Right cardiac atrium (tissue), 5 donors: ENCODE results near the gene SLC25A26. TPM values are rescaled to one million over a fixed set of nuclear protein-coding genes. Genes with fewer than 3 reads are reported as not detected.
A peak's percentile ranks its signal among the peaks of the same experiment; 100 is the strongest.

Experiments used
- ATAC-seq, 2 donors: fragments of 200-7000 bp; cut with Tn5 transposase; one replicate each; pipeline versions ENCODE4 v1.8.0 to v1.9.1; 2020; ENCODE audit warnings: moderate library complexity in 2 of 2, mild to moderate bottlenecking in 1 of 2
- DNase-seq, 3 donors: peaks; one replicate each; pipeline ENCODE4 v3.0.0-alpha.2; 2020
- H3K27ac ChIP-seq: one replicate; pipeline ENCODE4 v1.5.1; 2013; ENCODE audit warnings: mild to moderate bottlenecking, low read length, control low read depth, moderate library complexity
- H3K27me3 ChIP-seq: one replicate; pipeline ENCODE4 v1.6.1; 2013; ENCODE audit not compliant: control insufficient read depth, insufficient read depth
- H3K4me1 ChIP-seq: one replicate; pipeline ENCODE4 v1.6.1; 2013; ENCODE audit warnings: low read length; ENCODE audit not compliant: control insufficient read depth, insufficient read depth
- H3K4me3 ChIP-seq: one replicate; pipeline ENCODE4 v1.5.1; 2013; ENCODE audit warnings: low read length, control low read depth
- H3K9me3 ChIP-seq: one replicate; pipeline ENCODE4 v1.6.1; 2013; ENCODE audit warnings: low read length; ENCODE audit not compliant: control insufficient read depth
- WGBS: extraction: QIAGEN DNeasy Blood & Tissue Kit; methylation state at CpG from one replicate; pipeline ENCODE4 v1.1.7; 2013; 5-methylcytosine and 5-hydroxymethylcytosine counted together
- intact Hi-C, 4 donors: fragments of 100-400 bp; cut with DNase I; formaldehyde crosslinking; loops; one replicate each; pipeline versions ENCODE4 v1.11.0 to v1.14.0; 2022 to 2023
- long read RNA-seq, 4 donors: library from polyadenylated mRNA; unstranded; transcript quantifications; one replicate each; pipeline ENCODE4 v2.0.0, GENCODE V29; 2020 to 2021
- polyA plus RNA-seq: library from polyadenylated mRNA; stranded (reverse); fragments of 200-250 nt; gene quantifications from one replicate; pipeline ENCODE4 v1.2.3, GENCODE V29; 2013
- total RNA-seq, 4 donors: library from RNA; stranded (reverse); fragmentation: NEBNext Ultra II Directional; extraction: Animal tissue kit (Norgen Biotek cat#: 25700); gene quantifications; one replicate each; pipeline ENCODE4 v1.2.1, GENCODE V29; 2021
- donor health status: healthy with polysubstance abuse.
- donor health status: DM: no; HTN: yes; CAD: no.
- donor health status: DM: no; HTN: no; CAD: no.
- donor health status: DM: no; HTN: yes; CAD: no; lungs with severe emphysema.
- donor health status: DM: yes; HTN: yes; CAD: no.

SLC25A26 gene
- total RNA-seq, result 10 to 100 TPM; 23.9 to 39.4 (median 30.4) TPM
- polyA plus RNA-seq, result 24.6 TPM
- long read RNA-seq, donor 1, transcript SLC25A26-201 (9 exons, 1,023 nt), result major isoform, 6 of 24 reads
- long read RNA-seq, donor 1, partial matches to known transcripts, result 9 of 24 reads
- long read RNA-seq, donor 1, other reads (novel, unspliced or antisense), result 9 of 24 reads
- long read RNA-seq, donor 2, partial matches to known transcripts, result 13 of 18 reads
- long read RNA-seq, donor 2, other reads (novel, unspliced or antisense), result 4 of 18 reads
- long read RNA-seq, donor 3, transcript SLC25A26-201 (9 exons, 1,023 nt), result major isoform, 17 of 59 reads
- long read RNA-seq, donor 3, partial matches to known transcripts, result 28 of 59 reads
- long read RNA-seq, donor 3, other reads (novel, unspliced or antisense), result 14 of 59 reads
- long read RNA-seq, donor 4, partial matches to known transcripts, result 6 of 14 reads
- long read RNA-seq, donor 4, other reads (novel, unspliced or antisense), result 6 of 14 reads

GRCh38 chr3:66220602-66221377 lies at the start of gene SLC25A26:
SLC25A26 (plus strand) TSS chr3:66221001; CDS start chr3:66221095, 94 bp downstream.
- peak within 1 kb of the TSS; percentile 64 for H3K4me3 ChIP-seq
- DNase-seq (peak; percentile 94 to 97 (median 97)), ATAC-seq (peak; percentile 99)
- intact Hi-C loops, result no loop called here
- under 1% methylated on average over 56 of the region's 56 CpGs for WGBS
- no peak within 1 kb of the TSS for H3K27ac ChIP-seq
- no peaks in the 10 kb centered on the region for H3K27me3 ChIP-seq
- no peaks in the 10 kb centered on the region for H3K4me1 ChIP-seq
- no peaks in the 10 kb centered on the region for H3K9me3 ChIP-seq

- intact Hi-C loops, result no loop called here
- Histone ChIP-seq H3K9me3 (no peaks in the 10 kb centered on the region), H3K27me3 (no peaks in the 10 kb centered on the region), H3K27ac (no peak overlapping the region), H3K4me3 (no peak overlapping the region), H3K4me1 (peaks cover 1% of the 10 kb centered on the region)
- ATAC-seq (no peak), DNase-seq (no peak)
- 93% methylated on average over 1 of the region's 1 CpG for WGBS
These were observed 48.4 kb upstream of the SLC25A26 start for GRCh38 chr3:66172394-66172793.

GRCh38 chr3:66177026-66177425 lies 43.8 kb upstream of the SLC25A26 start:
- H3K9me3 ChIP-seq, result no peaks in the 10 kb centered on the region
- peak overlapping the region; percentile 96 for H3K27ac ChIP-seq
- peaks cover 2% of the 10 kb centered on the region for H3K4me1 ChIP-seq
- ATAC-seq (peak; percentile 60 to 65), DNase-seq (no peak)
- no peaks in the 10 kb centered on the region for H3K27me3 ChIP-seq
- H3K4me3 ChIP-seq, result no peak overlapping the region
- WGBS, result 48% methylated on average over 1 of the region's 1 CpG
- intact Hi-C loops, result no loop called here

- H3K27ac ChIP-seq, result peak overlapping the region; percentile 31
- H3K4me1 ChIP-seq, result peaks cover 7% of the 10 kb centered on the region
- intact Hi-C loops, result no loop called here
- H3K9me3 ChIP-seq, result no peaks in the 10 kb centered on the region
- no peaks in the 10 kb centered on the region for H3K27me3 ChIP-seq
- DNase-seq (no peak), ATAC-seq (no peak)
- WGBS, result 84% methylated on average over 6 of the region's 6 CpGs
- H3K4me3 ChIP-seq, result no peak overlapping the region
These were observed 42.6 kb upstream of the SLC25A26 start for GRCh38 chr3:66178206-66178605.

DNA sequence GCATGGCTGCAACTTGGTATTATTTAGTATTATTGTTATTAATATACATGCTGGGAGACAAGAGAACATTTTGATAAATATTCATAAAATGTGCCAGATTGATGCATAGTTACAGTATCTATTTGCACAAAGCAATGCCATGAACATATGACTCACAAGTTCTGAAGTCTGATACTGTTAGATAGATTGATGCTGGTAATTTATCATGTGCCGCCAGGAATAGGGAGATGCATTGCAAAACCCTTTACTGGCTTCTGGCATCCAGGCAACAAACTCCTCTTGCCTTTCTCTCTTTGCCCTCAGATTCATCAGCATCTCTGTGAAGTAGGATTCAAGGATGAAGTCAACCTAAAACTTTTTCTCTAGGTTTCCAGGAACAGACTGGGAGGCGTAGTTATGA lies 41.0 kb upstream of the SLC25A26 start:
- Histone ChIP-seq H3K9me3 (no peaks in the 10 kb centered on the region), H3K27me3 (no peaks in the 10 kb centered on the region), H3K4me1 (peaks cover 7% of the 10 kb centered on the region), H3K27ac (peak overlapping the region; percentile 64), H3K4me3 (no peak overlapping the region)
- intact Hi-C loops, result no loop called here
- ATAC-seq, result no peak
- 72% methylated on average over 2 of the region's 2 CpGs for WGBS
- no peak for DNase-seq

DNA sequence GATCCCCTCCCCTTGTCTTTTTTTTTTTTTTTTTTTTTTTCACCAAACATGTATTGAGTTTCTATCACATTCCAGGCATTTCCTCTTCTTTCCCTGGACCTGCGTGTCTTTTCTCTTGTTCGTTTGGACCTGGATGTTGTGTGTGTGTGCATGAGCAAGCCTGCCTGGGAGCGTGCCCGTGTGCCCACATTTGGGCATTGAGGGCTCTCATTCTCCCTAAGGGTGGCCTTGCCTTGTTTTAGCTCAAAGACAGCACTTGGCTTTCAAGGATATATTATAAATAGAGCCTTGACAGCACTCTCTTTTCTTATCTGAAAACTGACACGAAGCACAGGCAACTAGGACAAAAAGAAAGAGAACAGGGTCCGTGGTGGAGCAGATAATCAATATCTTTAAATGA lies 39.0 kb upstream of the SLC25A26 start:
- 28% methylated on average over 6 of the region's 6 CpGs for WGBS
- Histone ChIP-seq H3K4me3 (no peak overlapping the region), H3K4me1 (peaks cover 7% of the 10 kb centered on the region), H3K9me3 (no peaks in the 10 kb centered on the region), H3K27me3 (no peaks in the 10 kb centered on the region), H3K27ac (peak overlapping the region; percentile 81)
- intact Hi-C loops, result no loop called here
- peak; percentile 59 to 71 for ATAC-seq
- DNase-seq, result peak; percentile 20 to 58 (median 43)

- intact Hi-C loops, result no loop called here
- no peak overlapping the region for H3K4me3 ChIP-seq
- peaks cover 7% of the 10 kb centered on the region for H3K4me1 ChIP-seq
- 45% methylated on average over 6 of the region's 6 CpGs for WGBS
- no peaks in the 10 kb centered on the region for H3K27me3 ChIP-seq
- ATAC-seq (no peak), DNase-seq (no peak)
- peak overlapping the region; percentile 96 for H3K27ac ChIP-seq
- no peaks in the 10 kb centered on the region for H3K9me3 ChIP-seq
These were observed 38.6 kb upstream of the SLC25A26 start for GRCh38 chr3:66182246-66182645.

GRCh38 chr3:66186545-66186944 lies 34.3 kb upstream of the SLC25A26 start:
- intact Hi-C loops, result no loop called here
- ATAC-seq (no peak), DNase-seq (no peak)
- Histone ChIP-seq H3K9me3 (no peaks in the 10 kb centered on the region), H3K27ac (peak overlapping the region; percentile 2), H3K27me3 (no peaks in the 10 kb centered on the region), H3K4me1 (peaks cover 5% of the 10 kb centered on the region), H3K4me3 (no peak overlapping the region)

GRCh38 chr3:66195347-66195783 lies 25.4 kb upstream of the SLC25A26 start:
- Histone ChIP-seq H3K27ac (peak overlapping the region; percentile 86), H3K27me3 (no peaks in the 10 kb centered on the region), H3K4me1 (peaks cover 2% of the 10 kb centered on the region), H3K9me3 (no peaks in the 10 kb centered on the region), H3K4me3 (peak overlapping the region; percentile 40)
- peak; percentile 66 to 86 (median 80) for DNase-seq
- 25% methylated on average over 21 of the region's 21 CpGs for WGBS
- intact Hi-C loops, result loop anchor here in 3 of 4 donors (5.0 to 10.0 kb wide), 4 partner anchors 51 to 411 kb away; partner anchors contain the start of gene MAGI1 (in 1 of the 3)
- ATAC-seq, result peak; percentile 66 to 69

GRCh38 chr3:66196633-66197032 lies 24.2 kb upstream of the SLC25A26 start:
- ATAC-seq (no peak), DNase-seq (no peak)
- no peak overlapping the region for H3K27ac ChIP-seq
- no peak overlapping the region for H3K4me3 ChIP-seq
- no peaks in the 10 kb centered on the region for H3K27me3 ChIP-seq
- no peaks in the 10 kb centered on the region for H3K9me3 ChIP-seq
- intact Hi-C loops, result loop anchor here in 3 of 4 donors (5.0 to 10.0 kb wide), 4 partner anchors 52 to 412 kb away; partner anchors contain the start of gene MAGI1 (in 1 of the 3)
- peaks cover 2% of the 10 kb centered on the region for H3K4me1 ChIP-seq
